Measurements from ENCODE around the gene GAS1.

DNA sequence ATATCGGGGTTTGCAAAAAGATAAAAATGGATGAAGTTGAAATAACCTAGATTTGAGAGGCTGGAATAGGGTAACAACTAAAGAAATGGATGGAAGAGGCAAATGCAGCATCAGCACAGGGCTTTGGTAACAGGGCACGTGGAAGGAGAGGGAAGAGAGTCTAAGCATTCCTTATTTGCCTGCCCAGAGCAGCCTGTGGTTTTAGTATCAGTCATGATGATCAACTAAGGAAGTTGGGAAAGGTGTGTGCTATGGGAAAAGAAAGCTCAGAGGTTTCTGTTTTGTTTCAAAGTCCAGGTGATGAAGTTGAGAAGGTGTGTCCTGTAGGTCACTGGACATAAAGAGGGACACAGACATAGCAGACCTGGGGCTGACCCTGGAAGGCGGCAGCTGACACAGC is 28.8 kb downstream of the GAS1 start:
- TF ChIP-seq, protein P1, sequence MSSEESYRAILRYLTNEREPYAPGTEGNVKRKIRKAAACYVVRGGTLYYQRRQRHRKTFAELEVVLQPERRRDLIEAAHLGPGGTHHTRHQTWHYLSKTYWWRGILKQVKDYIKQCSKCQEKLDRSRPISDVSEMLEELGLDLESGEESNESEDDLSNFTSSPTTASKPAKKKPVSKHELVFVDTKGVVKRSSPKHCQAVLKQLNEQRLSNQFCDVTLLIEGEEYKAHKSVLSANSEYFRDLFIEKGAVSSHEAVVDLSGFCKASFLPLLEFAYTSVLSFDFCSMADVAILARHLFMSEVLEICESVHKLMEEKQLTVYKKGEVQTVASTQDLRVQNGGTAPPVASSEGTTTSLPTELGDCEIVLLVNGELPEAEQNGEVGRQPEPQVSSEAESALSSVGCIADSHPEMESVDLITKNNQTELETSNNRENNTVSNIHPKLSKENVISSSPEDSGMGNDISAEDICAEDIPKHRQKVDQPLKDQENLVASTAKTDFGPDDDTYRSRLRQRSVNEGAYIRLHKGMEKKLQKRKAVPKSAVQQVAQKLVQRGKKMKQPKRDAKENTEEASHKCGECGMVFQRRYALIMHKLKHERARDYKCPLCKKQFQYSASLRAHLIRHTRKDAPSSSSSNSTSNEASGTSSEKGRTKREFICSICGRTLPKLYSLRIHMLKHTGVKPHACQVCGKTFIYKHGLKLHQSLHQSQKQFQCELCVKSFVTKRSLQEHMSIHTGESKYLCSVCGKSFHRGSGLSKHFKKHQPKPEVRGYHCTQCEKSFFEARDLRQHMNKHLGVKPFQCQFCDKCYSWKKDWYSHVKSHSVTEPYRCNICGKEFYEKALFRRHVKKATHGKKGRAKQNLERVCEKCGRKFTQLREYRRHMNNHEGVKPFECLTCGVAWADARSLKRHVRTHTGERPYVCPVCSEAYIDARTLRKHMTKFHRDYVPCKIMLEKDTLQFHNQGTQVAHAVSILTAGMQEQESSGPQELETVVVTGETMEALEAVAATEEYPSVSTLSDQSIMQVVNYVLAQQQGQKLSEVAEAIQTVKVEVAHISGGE (CRISPR knock-in tag; IDR thresholded peaks at IDR 0.05): no peak
- TF ChIP-seq TAF1 (IDR thresholded peaks at IDR 0.05; ENCODE audit: borderline replicate concordance, low read depth, low read length) (no peak), BRCA1 (IDR thresholded peaks at IDR 0.05; ENCODE audit: low read depth, low read length) (no peak), NFIC (IDR thresholded peaks at IDR 0.05; ENCODE audit: low read depth, low read length) (no peak)
